Measurements from ENCODE around the gene TMBIM1.

GRCh38 chr2:218271865-218272530 is 20.3 kb downstream of the TMBIM1 start:
- TF ChIP-seq CTCF (IDR thresholded peaks at IDR 0.05; ENCODE audit: extremely low read depth in 1 of 2, insufficient read depth in 1 of 2, low read depth in 1 of 2, low read length in 2 of 2) (no peak), POLR2A (IDR thresholded peaks at IDR 0.05; ENCODE audit: low read depth, low read length) (no peak), EZH2 (IDR thresholded peaks at IDR 0.05; ENCODE audit: borderline replicate concordance, low read depth, low read length, severe bottlenecking) (no peak), MAX (IDR thresholded peaks at IDR 0.05; ENCODE audit: insufficient read depth, insufficient read length) (no peak), MYC (IDR thresholded peaks at IDR 0.05; ENCODE audit: low read depth, low read length) (no peak), POLR2AphosphoS5 (IDR thresholded peaks at IDR 0.05; ENCODE audit: insufficient read depth, low read depth, low read length) (no peak), JUN (IDR thresholded peaks at IDR 0.05; ENCODE audit: borderline replicate concordance, insufficient read depth, insufficient read length, low read depth) (no peak)
